Renal cortical epithelial cell (primary cell): ENCODE measurements around the gene FAF1. TPM values are rescaled to one million over a fixed set of nuclear protein-coding genes. Genes with fewer than 3 reads are reported as not detected.

Source experiments
- DNase-seq: peaks from one replicate; pipeline ENCODE4 v3.0.0-alpha.2; 2011; ENCODE audit warnings: low read depth
- total RNA-seq: library from RNA; depleted of rRNA; stranded (reverse); fragments of >200 nt; gene quantifications from 2 replicates; pipeline ENCODE4 v1.2.3, GENCODE V29; 2014

The FAF1 gene
- total RNA-seq, 1 donor from 2014 or later: 92.6 TPM

GRCh38 chr1:50491142-50491541 is 468.9 kb downstream of the FAF1 start:
- DNase-seq: peak; percentile 11

- DNase-seq: no peak
Observed at GRCh38 chr1:50490640-50491039, 469.4 kb downstream of the FAF1 start.

GRCh38 chr1:50488876-50489275 is 471.2 kb downstream of the FAF1 start:
- DNase-seq: no peak

GRCh38 chr1:50488356-50488755 is 471.7 kb downstream of the FAF1 start:
- no peak for DNase-seq

- no peak for DNase-seq
Observed at GRCh38 chr1:50487725-50488124, 472.3 kb downstream of the FAF1 start.

- DNase-seq: no peak
Observed at GRCh38 chr1:50481142-50481736, 478.8 kb downstream of the FAF1 start.

GRCh38 chr1:50476800-50477199 is 483.3 kb downstream of the FAF1 start:
- no peak for DNase-seq

GRCh38 chr1:50474859-50475809 is 484.9 kb downstream of the FAF1 start:
- peak; percentile 82 for DNase-seq

GRCh38 chr1:50473513-50473912 is 486.6 kb downstream of the FAF1 start:
- DNase-seq: no peak

- no peak for DNase-seq
Observed at GRCh38 chr1:50471967-50472366, 488.1 kb downstream of the FAF1 start.

GRCh38 chr1:50462964-50463363 is 497.1 kb downstream of the FAF1 start:
- no peak for DNase-seq

- no peak for DNase-seq
Observed at GRCh38 chr1:50458507-50458906, 501.6 kb downstream of the FAF1 start.

- no peak for DNase-seq
Observed at GRCh38 chr1:50454911-50455310, 505.2 kb downstream of the FAF1 start.

GRCh38 chr1:50453266-50453665 is 506.8 kb downstream of the FAF1 start:
- no peak for DNase-seq

- no peak for DNase-seq
Observed at GRCh38 chr1:50452700-50453099, 507.4 kb downstream of the FAF1 start.

- DNase-seq: no peak
Observed at GRCh38 chr1:50450861-50451653, 509.0 kb downstream of the FAF1 start.

- DNase-seq: no peak
Observed at GRCh38 chr1:50447961-50448360, 512.1 kb downstream of the FAF1 start.

- no peak for DNase-seq
Observed at GRCh38 chr1:50441183-50441582, 518.9 kb downstream of the FAF1 start.

GRCh38 chr1:50438945-50439344 is 521.1 kb downstream of the FAF1 start:
- no peak for DNase-seq

- DNase-seq: no peak
Observed at GRCh38 chr1:50436489-50436888, 523.6 kb downstream of the FAF1 start.

- no peak for DNase-seq
Observed at GRCh38 chr1:50430010-50430405, 530.1 kb downstream of the FAF1 start.
